ENCODE results near the gene AEBP2.

The AEBP2 gene

DNA sequence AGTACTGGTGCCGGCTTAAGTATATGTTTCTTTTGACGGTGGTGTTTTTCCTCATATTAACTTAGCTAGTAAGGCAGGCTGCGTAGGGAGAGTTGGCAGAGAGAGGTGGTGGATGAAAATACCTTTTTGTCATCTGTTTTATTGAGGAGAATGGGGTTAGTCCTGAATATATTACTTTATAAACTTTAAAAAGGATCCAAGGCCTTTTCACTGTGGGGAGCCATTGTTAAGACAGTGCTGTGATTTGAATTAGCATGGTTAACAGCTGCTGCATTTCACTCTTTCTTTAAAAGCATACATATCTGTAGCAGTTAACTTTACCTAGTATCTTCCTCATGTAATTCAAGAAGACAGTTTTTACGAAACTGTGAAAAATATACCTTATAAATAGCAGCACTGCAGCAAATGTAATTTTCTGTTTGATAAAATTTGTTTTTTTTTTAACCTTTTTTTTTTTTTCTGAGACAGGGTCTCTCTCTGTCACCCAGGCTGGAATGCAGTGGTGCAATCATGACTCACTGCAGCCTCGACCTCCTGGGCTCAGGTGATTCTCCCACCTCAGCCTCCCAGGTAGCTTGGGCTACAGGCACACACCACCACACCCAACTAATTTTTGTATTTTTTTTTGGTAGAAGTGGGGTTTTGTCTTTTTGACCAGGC is 57.1 kb downstream of the AEBP2 start:
- TF ChIP-seq, protein P1, sequence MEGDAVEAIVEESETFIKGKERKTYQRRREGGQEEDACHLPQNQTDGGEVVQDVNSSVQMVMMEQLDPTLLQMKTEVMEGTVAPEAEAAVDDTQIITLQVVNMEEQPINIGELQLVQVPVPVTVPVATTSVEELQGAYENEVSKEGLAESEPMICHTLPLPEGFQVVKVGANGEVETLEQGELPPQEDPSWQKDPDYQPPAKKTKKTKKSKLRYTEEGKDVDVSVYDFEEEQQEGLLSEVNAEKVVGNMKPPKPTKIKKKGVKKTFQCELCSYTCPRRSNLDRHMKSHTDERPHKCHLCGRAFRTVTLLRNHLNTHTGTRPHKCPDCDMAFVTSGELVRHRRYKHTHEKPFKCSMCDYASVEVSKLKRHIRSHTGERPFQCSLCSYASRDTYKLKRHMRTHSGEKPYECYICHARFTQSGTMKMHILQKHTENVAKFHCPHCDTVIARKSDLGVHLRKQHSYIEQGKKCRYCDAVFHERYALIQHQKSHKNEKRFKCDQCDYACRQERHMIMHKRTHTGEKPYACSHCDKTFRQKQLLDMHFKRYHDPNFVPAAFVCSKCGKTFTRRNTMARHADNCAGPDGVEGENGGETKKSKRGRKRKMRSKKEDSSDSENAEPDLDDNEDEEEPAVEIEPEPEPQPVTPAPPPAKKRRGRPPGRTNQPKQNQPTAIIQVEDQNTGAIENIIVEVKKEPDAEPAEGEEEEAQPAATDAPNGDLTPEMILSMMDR (IDR thresholded peaks at IDR 0.05; ENCODE audit: control insufficient read depth, insufficient read depth, low read depth, low read length, missing control alignments), result no peak
- DNase-seq (ENCODE audit: low read depth), result no peak
- H3K4me3 ChIP-seq (ENCODE audit: control insufficient read depth, low read depth, low read length), result no peak overlapping the region

DNA sequence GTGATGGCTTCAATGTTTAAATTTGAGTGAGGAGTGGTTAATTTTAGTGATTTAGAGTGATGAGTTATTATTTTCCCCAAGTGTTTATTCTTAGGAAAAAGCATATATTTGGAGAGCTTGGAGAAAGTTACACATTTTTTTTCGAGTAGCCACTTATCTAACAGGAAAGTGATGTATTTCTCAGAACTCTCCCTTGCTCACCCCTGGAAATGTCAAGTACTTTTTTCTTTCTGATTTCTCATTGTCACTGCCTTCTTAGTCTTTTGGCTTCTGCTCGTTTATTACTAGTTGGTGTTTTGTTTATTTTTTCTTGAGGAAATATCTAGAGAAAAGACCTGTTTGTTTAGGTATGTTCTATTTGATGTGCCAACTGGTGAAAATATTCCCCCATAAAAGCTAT is 58.8 kb downstream of the AEBP2 start:
- no peak for DNase-seq (ENCODE audit: low read depth)
- TF ChIP-seq, protein P1 (IDR thresholded peaks at IDR 0.05; ENCODE audit: control insufficient read depth, insufficient read depth, low read depth, low read length, missing control alignments), result no peak
- no peak overlapping the region for H3K4me3 ChIP-seq (ENCODE audit: control insufficient read depth, low read depth, low read length)

DNA sequence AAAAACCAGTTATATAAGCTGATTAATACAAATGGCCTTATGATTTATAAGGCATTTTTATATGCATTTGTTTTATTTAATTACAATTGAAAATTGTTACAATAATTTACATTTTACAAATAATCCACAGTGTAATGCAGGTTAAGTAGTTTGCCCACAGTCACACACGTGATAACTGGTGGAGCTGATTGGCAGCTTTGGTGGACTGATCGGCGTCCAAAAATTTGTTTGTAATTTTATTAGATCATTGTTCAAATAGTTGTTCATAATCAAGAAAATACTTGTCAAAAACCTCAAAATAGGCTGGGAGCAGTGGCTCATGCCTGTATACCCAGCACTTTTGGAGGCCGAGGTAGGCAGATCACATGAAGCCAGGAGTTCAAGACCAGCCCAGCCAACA is 59.7 kb downstream of the AEBP2 start:
- no peak overlapping the region for H3K4me3 ChIP-seq (ENCODE audit: control insufficient read depth, low read depth, low read length)
- TF ChIP-seq, protein P1 (IDR thresholded peaks at IDR 0.05; ENCODE audit: control insufficient read depth, insufficient read depth, low read depth, low read length, missing control alignments), result no peak
- no peak for DNase-seq (ENCODE audit: low read depth)

DNA sequence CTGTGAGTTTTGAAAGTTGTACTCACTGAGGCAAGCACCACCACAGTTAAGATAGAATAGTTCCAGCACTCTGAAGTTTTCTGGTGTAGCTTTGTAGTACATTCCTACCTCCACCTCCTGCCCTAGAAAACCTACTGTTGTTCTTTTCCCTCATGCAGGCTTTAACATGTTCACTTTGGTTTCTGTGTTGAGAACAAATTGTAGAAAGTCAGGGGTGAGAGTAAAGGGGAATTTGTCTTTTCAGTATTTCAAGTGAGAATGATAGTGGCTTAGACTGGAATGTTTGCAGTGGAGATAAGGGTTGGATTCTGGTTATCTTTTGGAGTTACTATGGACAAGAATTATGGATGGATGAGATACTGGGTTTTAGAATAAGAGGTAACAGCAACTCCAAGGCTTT is 67.2 kb downstream of the AEBP2 start:
- H3K4me3 ChIP-seq (ENCODE audit: control insufficient read depth, low read depth, low read length), result no peak overlapping the region

DNA sequence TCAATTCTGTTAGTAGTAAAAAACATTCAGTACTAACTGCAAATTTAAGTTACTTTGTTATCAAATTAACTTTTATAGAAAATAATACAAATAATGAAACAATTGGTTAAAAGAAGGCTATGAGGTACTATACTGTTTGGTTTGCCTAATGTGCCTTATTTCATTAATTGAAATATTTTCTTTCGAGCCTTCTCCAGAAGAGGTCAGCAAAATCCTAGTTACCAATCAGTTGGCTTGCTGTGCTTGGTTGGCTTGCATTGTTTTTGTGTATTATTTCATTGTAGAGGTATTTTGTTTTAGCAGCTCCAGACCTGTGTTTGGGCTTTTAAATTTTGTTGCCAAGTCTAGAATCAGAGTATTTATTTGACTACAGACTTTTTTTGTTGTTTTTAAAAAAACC is 68.5 kb downstream of the AEBP2 start:
- DNase-seq (ENCODE audit: low read depth), result no peak
- TF ChIP-seq, protein P1 (IDR thresholded peaks at IDR 0.05; ENCODE audit: control insufficient read depth, insufficient read depth, low read depth, low read length, missing control alignments), result peak; percentile 42
- no peak overlapping the region for H3K4me3 ChIP-seq (ENCODE audit: control insufficient read depth, low read depth, low read length)

More for the DNA sequence above, 67.2 kb downstream of the AEBP2 start:
- TF ChIP-seq, protein P1 (IDR thresholded peaks at IDR 0.05; ENCODE audit: control insufficient read depth, insufficient read depth, low read depth, low read length, missing control alignments), result no peak
- no peak for DNase-seq (ENCODE audit: low read depth)

DNA sequence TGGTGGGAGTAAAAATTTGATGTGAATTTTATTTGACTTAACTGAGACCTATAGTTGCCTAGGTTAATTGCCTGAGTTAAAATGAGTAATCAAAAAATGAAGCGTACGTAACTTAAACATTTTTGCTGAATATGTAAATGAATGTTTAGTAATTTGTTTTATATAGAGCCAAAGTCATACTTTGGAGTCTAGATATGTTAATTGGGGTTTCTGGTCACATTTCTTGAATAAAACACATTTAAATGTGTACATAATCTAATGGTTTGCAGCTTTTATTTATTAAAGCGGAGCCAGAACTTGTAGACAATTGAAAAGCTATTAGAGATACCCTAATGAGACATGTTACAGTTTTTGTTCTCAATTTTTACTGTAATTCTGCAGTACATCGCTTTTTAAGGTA is 71.2 kb downstream of the AEBP2 start:
- H3K4me3 ChIP-seq (ENCODE audit: control insufficient read depth, low read depth, low read length), result no peak overlapping the region
- TF ChIP-seq, protein P1 (IDR thresholded peaks at IDR 0.05; ENCODE audit: control insufficient read depth, insufficient read depth, low read depth, low read length, missing control alignments), result no peak
- DNase-seq (ENCODE audit: low read depth), result no peak

All from AG09309 (cell line).